OCI-LY1 (cell line): ENCODE results near the gene NOL6.

Experiments used
- H2AFZ ChIP-seq: fragments of 200-600 bp; sonication (generic), shearing (Covaris generic); 2 replicates; pipeline ENCODE4 v1.6.0; 2014; ENCODE audit warnings: antibody characterized with exemption, mild to moderate bottlenecking, low read length
- H3F3A ChIP-seq: fragments of 200-600 bp; sonication (generic), shearing (Covaris generic); 2 replicates; pipeline ENCODE4 v1.6.0; 2014; ENCODE audit warnings: mild to moderate bottlenecking, antibody characterized with exemption, low read length, moderate library complexity; ENCODE audit not compliant: insufficient read depth
- H3K27ac ChIP-seq: fragments of 200-600 bp; sonication (generic); 2 replicates; pipeline ENCODE4 v1.5.1; 2014; ENCODE audit warnings: low read length, mixed run types, mild to moderate bottlenecking, low read depth; ENCODE audit not compliant: poor library complexity, severe bottlenecking
- H3K27me3 ChIP-seq: fragments of 200-600 bp; sonication (generic); 2 replicates; pipeline ENCODE4 v1.6.0; 2014; ENCODE audit warnings: antibody characterized with exemption, mild to moderate bottlenecking, low read length, moderate library complexity; ENCODE audit not compliant: insufficient read depth
- H3K36me3 ChIP-seq: fragments of 200-600 bp; sonication (generic); 2 replicates; pipeline ENCODE4 v1.6.1; 2014; ENCODE audit warnings: mild to moderate bottlenecking, antibody characterized with exemption, low read length, moderate library complexity, mixed read lengths; ENCODE audit not compliant: insufficient read depth
- H3K4me1 ChIP-seq: fragments of 200-600 bp; sonication (generic); 2 replicates; pipeline ENCODE4 v1.5.1; 2014; ENCODE audit warnings: mild to moderate bottlenecking, low read length, moderate library complexity; ENCODE audit not compliant: insufficient read depth, severe bottlenecking
- H3K4me2 ChIP-seq: fragments of 200-600 bp; sonication (generic), shearing (Covaris generic); 2 replicates; pipeline ENCODE4 v1.6.1; 2014; ENCODE audit warnings: low read length
- H3K4me3 ChIP-seq: fragments of 200-600 bp; sonication (generic); 2 replicates; pipeline ENCODE4 v1.5.1; 2014; ENCODE audit warnings: low read length, low read depth, mild to moderate bottlenecking, mixed read lengths; ENCODE audit not compliant: poor library complexity, severe bottlenecking
- H3K79me2 ChIP-seq: fragments of 200-600 bp; shearing (Covaris generic); 2 replicates; pipeline ENCODE4 v1.6.1; 2016; ENCODE audit warnings: mixed run types, low read length, mixed read lengths; ENCODE audit not compliant: insufficient read depth
- H3K9ac ChIP-seq: fragments of 200-600 bp; sonication (generic), shearing (Covaris generic); 2 replicates; pipeline ENCODE4 v1.6.1; 2014; ENCODE audit warnings: mild to moderate bottlenecking, low read length, mixed read lengths
- H3K9me2 ChIP-seq: fragments of 200-600 bp; sonication (generic), shearing (Covaris generic); 2 replicates; pipeline ENCODE4 v1.6.1; 2014; ENCODE audit warnings: low read depth, mild to moderate bottlenecking, low read length, mixed read lengths
- H3K9me3 ChIP-seq: fragments of 200-600 bp; shearing (Covaris generic); 2 replicates; pipeline ENCODE4 v1.6.1; 2014; ENCODE audit warnings: low read length, mixed read lengths
- H4K20me1 ChIP-seq: fragments of 200-600 bp; sonication (generic), shearing (Covaris generic); 2 replicates; pipeline ENCODE4 v1.6.0; 2016; ENCODE audit warnings: mild to moderate bottlenecking, low read length; ENCODE audit not compliant: insufficient read depth
- EZH2 ChIP-seq: fragments of 200-600 bp; sonication (generic), shearing (Covaris generic); IDR thresholded peaks from 2 replicates; pipeline ENCODE4 v1.8.0; 2017; ENCODE audit warnings: borderline replicate concordance, mixed run types, mild to moderate bottlenecking, antibody characterized with exemption, low read length, moderate library complexity, mixed read lengths
- TF ChIP-seq, protein P1 (sequence below): fragments of 200-600 bp; sonication (generic), shearing (Covaris generic); IDR thresholded peaks from 2 replicates; pipeline ENCODE4 v1.5.1; 2017; ENCODE audit warnings: mild to moderate bottlenecking, antibody characterized with exemption, low read length, moderate library complexity, mixed read lengths

NOL6 gene

DNA sequence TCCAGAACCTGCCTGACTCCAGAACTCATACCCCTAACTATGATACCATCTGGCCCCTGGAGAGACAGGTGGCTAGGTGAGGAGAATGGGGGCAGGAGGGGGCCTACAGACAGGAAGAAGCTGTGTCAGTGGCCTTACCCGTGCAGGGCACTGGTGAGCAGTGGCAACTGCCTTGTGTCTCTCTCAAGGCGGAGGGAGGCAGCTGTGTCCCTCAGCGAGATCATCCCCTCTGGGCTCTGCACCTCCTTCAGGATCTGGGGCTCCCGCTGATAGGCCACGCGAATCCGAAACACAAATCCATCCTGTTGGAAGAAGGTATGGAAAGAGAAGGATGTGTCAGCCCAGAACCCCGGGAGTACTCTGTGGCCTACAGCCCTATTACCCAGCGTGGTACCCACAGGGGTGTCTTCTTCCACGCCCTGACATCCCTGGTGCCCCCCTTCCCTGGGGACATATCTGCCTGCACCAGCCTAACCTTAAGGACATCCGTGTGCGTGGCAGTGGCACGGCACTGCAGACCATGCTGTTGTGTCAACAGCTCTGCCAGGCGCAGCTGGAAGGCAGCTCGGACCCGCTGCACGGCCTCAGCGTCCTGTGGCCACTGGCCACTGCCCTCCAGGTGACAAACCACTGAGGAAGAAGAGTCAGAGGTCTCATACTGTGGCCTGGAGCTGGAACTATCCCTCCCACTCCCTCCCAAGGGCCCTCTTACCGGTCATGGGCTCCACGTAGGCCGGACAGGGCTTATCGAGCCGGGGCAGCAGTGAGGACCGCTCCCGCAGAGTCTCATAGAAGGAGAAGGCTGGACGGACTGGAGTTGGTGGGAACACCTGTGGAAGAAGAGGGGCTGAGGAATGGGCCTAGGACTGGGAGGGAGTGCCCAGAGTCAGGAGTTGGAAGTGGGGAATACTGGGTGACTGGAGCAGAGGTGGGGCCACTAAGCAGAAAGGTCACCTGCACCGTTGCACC is 7.8 kb downstream of the NOL6 start:
- no peak overlapping the region for H2AFZ ChIP-seq
- peaks cover 97% of the 10 kb centered on the region for H3K36me3 ChIP-seq
- no peak overlapping the region for H3K4me2 ChIP-seq
- no peaks in the 10 kb centered on the region for H4K20me1 ChIP-seq
- H3K9me3 ChIP-seq: no peaks in the 10 kb centered on the region
- no peaks in the 10 kb centered on the region for H3K27me3 ChIP-seq
- H3K79me2 ChIP-seq: no peaks in the 10 kb centered on the region
- no peaks in the 10 kb centered on the region for H3K9me2 ChIP-seq
- TF ChIP-seq EZH2: no peak
- TF ChIP-seq, protein P1, sequence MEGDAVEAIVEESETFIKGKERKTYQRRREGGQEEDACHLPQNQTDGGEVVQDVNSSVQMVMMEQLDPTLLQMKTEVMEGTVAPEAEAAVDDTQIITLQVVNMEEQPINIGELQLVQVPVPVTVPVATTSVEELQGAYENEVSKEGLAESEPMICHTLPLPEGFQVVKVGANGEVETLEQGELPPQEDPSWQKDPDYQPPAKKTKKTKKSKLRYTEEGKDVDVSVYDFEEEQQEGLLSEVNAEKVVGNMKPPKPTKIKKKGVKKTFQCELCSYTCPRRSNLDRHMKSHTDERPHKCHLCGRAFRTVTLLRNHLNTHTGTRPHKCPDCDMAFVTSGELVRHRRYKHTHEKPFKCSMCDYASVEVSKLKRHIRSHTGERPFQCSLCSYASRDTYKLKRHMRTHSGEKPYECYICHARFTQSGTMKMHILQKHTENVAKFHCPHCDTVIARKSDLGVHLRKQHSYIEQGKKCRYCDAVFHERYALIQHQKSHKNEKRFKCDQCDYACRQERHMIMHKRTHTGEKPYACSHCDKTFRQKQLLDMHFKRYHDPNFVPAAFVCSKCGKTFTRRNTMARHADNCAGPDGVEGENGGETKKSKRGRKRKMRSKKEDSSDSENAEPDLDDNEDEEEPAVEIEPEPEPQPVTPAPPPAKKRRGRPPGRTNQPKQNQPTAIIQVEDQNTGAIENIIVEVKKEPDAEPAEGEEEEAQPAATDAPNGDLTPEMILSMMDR: no peak
- no peak overlapping the region for H3K9ac ChIP-seq
- H3K4me1 ChIP-seq: no peaks in the 10 kb centered on the region
- H3K4me3 ChIP-seq: no peak overlapping the region
- no peak overlapping the region for H3K27ac ChIP-seq
- H3F3A ChIP-seq: no peaks in the 10 kb centered on the region

DNA sequence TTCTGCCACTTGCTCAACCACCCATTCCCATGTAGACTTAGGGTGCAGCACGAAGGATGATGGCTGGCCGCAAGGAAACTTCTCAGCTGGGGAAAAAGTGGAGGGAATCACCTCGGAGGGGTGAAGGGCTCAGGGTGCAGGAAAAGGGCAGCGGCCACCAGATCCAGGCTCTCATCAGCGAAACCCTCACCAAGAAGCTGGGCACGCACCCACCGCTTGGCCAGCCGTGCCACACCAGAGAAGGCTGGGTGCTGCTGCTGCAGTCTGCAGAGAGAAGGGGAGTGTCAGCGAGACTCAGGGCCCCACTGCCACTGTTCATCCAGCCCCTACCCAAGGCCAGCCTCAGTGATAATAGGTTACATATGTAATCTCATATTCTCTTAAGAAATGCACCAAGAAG is 8.6 kb downstream of the NOL6 start:
- peaks cover 98% of the 10 kb centered on the region for H3K36me3 ChIP-seq

GRCh38 chr9:33464045-33464636 is 9.6 kb downstream of the NOL6 start:
- H3K36me3 ChIP-seq: peaks cover 91% of the 10 kb centered on the region
- no peaks in the 10 kb centered on the region for H3K9me3 ChIP-seq
- H3F3A ChIP-seq: no peaks in the 10 kb centered on the region
- H3K4me2 ChIP-seq: no peak overlapping the region
- peaks cover 3% of the 10 kb centered on the region for H3K4me1 ChIP-seq
- H3K4me3 ChIP-seq: no peak overlapping the region
- H3K9me2 ChIP-seq: no peaks in the 10 kb centered on the region
- no peak overlapping the region for H2AFZ ChIP-seq
- H3K27me3 ChIP-seq: no peaks in the 10 kb centered on the region
- H3K27ac ChIP-seq: no peak overlapping the region
- no peak for TF ChIP-seq EZH2
- TF ChIP-seq, protein P1: no peak
- H3K9ac ChIP-seq: no peak overlapping the region
- H4K20me1 ChIP-seq: no peaks in the 10 kb centered on the region
- H3K79me2 ChIP-seq: no peaks in the 10 kb centered on the region

More for the DNA sequence above, 8.6 kb downstream of the NOL6 start:
- H2AFZ ChIP-seq: no peak overlapping the region
- no peaks in the 10 kb centered on the region for H4K20me1 ChIP-seq
- TF ChIP-seq EZH2: no peak
- TF ChIP-seq, protein P1: no peak
- no peaks in the 10 kb centered on the region for H3K4me1 ChIP-seq
- H3K27ac ChIP-seq: no peak overlapping the region
- H3K27me3 ChIP-seq: no peaks in the 10 kb centered on the region
- H3F3A ChIP-seq: no peaks in the 10 kb centered on the region
- no peak overlapping the region for H3K4me3 ChIP-seq
- H3K9me3 ChIP-seq: no peaks in the 10 kb centered on the region
- no peaks in the 10 kb centered on the region for H3K9me2 ChIP-seq
- no peak overlapping the region for H3K9ac ChIP-seq
- no peak overlapping the region for H3K4me2 ChIP-seq
- H3K79me2 ChIP-seq: no peaks in the 10 kb centered on the region
